SU-DHL-6 (cell line): ENCODE measurements around the gene CBX7.

Experiments used
- EZH2phosphoT487 ChIP-seq: fragments of 200-600 bp; sonication (generic), shearing (Covaris generic); conservative IDR thresholded peaks from 2 replicates; pipeline ENCODE4 v1.6.1; 2018; ENCODE audit warnings: mild to moderate bottlenecking, antibody characterized with exemption, low read length, moderate library complexity, mixed read lengths
- TF ChIP-seq, protein P1 (sequence below): fragments of 200-600 bp; sonication (generic); IDR thresholded peaks from one replicate; pipeline ENCODE4 v1.5.1; 2017; ENCODE audit warnings: antibody characterized with exemption, mild to moderate bottlenecking, low read length, moderate library complexity; ENCODE audit not compliant: insufficient read depth, poor library complexity, severe bottlenecking

DNA sequence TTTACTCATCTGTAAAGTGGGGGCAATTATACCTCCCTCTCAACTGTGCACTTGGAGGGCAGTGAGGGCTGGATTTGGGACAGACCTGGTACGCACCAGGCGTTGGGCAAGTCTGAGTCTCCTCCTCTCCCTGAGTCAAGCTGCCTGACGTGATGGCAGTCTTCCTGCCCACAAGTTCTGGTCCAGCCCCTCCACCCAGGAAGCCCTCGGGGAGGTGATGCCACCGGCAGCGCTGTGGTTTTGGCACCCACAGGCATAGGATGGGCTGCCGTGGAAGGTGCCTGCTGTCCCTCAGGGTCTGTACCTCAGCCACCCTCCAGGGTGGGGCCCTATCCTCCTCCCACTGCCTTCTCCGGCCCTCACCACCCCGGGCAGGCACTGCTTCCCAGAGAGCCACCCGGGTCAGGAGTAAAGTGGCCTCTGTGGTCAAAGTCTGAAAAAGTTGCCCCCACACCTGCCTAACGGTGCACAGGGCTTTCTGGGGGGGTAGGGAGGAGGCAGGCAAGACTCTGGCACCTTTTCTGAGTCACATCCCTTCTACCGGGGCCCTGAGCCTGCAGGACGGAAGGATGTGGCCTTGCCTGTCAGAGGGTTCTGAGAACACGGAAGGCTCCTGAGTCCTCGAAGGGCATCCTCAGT, 61.9 kb downstream of the CBX7 start:
- no peak for TF ChIP-seq EZH2phosphoT487
- TF ChIP-seq, protein P1, sequence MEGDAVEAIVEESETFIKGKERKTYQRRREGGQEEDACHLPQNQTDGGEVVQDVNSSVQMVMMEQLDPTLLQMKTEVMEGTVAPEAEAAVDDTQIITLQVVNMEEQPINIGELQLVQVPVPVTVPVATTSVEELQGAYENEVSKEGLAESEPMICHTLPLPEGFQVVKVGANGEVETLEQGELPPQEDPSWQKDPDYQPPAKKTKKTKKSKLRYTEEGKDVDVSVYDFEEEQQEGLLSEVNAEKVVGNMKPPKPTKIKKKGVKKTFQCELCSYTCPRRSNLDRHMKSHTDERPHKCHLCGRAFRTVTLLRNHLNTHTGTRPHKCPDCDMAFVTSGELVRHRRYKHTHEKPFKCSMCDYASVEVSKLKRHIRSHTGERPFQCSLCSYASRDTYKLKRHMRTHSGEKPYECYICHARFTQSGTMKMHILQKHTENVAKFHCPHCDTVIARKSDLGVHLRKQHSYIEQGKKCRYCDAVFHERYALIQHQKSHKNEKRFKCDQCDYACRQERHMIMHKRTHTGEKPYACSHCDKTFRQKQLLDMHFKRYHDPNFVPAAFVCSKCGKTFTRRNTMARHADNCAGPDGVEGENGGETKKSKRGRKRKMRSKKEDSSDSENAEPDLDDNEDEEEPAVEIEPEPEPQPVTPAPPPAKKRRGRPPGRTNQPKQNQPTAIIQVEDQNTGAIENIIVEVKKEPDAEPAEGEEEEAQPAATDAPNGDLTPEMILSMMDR = no peak
